RKO (cell line): ENCODE data around the gene JAG2.

Experiments used
- DNase-seq: peaks from one replicate; pipeline ENCODE4 v3.0.0-alpha.2; 2016; ENCODE audit warnings: low spot score

Gene JAG2

DNA sequence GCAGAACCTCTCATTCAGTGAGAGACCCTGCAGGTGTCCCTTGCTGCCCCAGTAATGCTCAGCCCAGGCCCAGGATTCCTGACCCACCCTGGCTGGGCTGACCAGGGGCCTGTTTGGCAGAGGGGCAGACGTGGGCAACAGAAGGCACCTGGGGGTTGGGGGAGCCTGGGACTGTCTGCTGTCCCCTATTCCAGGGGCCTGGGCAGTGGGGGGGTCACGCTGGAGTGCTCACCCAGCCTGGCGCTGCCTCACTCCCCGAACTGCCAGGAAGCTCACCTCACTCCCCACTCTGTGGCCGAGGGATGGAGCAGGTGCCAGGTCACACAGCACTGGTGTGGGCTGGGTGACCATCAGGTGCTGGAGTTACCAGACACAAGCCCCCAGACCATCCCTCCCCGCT lies 35.1 kb upstream of the JAG2 start:
- DNase-seq = no peak

DNA sequence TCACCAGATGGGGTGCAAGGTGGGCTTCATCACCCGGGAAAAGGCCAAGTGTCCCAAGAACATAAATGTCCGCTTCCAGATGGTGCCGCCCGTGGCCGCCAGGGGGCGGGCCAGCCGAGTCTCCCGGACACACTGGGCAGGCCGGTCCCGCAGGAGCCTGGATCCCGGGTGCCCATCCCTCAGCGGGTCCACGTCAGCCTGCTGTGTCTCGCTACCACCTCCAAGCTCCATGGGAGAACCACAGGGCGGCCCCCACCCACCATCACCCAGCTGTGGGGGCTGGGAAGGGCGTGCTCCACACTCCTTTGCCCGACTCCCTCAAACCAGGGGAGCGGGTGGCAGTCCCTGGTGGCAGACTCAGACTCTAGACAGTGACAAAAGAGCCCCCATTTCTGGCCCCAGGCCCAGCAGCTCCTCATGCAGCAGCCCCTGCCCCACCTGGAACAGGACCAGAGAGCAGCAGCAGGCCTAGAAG lies 34.5 kb upstream of the JAG2 start:
- peak; percentile 48 for DNase-seq

DNA sequence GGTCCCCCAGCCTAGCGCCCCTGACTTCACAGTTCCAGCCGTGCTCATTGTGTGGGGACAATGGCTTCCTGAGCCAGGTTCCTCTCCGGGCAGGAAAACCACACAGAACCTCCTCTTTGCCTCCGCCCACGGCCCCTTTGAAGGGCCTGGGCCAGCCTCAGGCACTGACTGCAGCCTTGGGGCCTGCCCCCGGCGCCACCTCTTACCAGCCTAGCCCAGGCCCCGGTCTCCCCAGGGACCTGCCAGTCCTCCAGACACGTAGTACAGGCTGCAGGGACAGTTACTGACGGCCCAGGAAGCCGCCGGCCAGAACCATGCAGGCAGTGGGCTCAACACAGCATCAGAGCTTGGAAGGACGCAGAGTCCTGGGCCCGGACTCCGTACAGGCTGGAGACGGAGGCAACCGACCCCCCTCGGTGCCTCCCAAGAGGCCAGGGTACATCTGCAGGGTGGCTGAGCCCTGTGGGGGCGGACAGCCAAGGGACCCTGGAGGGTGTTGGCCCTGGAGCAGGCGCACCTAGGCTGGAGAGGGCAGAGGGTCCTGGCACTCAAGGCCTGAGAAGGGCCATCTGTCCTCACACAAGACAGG lies 33.4 kb upstream of the JAG2 start:
- no peak for DNase-seq

DNA sequence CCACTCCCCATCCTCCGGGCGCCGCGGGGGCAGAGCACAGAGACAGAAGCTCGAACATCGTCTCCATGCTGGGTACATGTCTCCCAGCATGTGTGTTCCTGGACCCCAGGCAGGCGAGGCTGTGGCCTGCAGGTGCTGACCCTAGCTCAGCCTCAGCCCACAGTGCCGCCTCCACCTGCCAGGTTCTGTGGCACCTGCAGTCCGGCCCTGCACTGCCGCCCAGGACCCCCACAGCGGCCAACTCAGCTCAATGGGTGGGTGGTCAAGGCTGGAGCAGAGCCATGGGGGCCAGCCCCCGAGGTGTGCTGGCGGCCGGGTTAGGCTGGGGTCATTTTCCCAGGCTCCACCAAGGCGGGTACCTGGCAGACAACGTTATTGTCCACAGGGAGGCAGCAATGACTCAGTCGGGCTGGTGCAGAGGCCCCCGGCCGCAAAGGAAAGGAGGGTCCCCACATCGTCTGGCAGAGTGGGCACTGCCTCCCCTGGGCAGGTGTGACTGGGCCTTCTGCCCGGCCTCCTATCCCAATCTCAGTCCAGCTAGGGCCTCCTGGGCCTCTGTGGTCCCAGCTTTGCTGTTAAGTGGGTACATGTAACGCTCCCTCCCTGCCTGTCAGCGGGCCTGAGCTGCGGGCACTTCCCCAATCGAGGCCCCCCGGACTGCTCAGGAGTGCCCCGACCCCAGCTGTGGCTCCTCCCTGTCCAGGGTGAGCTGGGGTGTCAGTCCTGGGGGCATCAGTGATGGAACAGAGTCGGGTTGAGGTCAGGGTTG lies 32.8 kb upstream of the JAG2 start:
- no peak for DNase-seq

DNA sequence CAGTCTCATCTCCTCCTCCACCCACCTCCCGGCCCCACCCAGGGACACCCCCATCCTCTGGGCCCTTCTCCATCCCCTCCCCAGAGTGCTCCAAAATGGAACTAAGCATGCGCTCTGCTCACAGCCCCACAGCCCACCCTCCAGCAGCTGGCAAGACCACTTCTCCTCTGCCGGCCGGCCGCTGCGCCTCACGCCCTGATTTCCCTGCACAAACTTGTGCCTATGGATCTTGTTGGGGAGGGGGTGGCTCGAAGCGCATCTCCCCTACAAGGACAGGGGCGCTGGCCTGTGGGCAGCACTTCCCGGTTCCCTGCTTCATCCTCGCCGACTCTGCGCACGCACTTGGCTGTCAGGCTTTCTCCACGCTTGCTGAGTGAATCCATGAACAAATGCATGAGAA lies 32.1 kb upstream of the JAG2 start:
- DNase-seq = no peak

DNA sequence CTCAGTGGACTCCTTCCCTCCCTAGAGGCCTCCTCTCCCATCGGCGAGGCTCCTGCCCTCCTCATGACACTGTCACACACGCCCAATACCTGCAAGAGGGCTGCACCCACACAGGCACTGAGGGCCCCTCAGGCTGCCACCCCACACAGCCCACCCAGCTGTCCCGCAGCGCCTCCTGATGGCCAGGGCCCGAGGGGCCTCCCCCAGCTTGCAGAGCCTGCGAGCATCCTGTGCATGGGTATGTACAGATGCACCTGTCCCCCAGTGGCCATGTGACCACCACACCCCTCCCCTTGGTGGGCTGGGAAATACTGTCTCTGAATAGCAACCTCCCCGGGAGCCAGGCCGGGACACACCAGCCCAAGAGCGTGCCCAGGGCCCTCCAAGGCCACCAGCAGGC lies 31.5 kb upstream of the JAG2 start:
- no peak for DNase-seq

DNA sequence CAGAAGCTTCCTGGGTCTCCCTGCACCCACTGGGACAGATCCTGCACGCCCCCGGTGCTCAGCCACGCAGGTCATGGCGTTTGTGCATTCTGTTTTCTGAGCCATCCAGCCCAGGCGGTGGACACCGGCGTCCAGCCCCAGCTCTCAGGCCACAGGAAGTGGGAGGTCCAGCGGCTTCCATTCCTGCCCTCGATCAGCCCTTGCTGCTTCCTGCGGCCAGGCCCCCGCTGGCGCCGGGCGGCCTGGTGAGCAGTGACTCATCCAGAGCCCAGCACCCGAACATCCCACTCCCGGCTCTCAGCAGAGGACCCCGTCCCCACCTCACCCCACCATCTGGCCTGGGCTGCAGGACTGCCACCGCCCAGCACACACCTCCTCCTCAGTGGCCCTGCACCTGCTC lies 30.5 kb upstream of the JAG2 start:
- DNase-seq = peak; percentile 24

DNA sequence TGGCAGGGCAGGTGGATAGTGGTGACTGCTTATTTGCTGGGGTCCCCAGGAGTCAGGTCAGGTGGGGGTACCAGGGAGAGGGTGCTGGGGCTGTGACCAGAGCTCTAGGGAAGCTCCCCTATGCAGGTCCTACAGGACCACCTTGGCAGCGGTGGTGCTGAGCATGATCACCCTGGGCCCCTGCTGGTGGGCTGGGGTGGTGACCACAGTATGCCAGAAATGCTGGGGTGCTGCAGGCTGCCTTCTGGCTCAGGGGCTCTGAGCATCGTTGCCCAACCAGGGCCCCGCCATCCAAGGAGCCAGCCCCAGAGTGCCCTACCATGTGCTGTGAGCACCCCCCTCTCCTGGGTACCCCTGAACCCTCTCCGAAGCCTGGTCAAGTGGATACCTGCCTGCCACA lies 30.0 kb upstream of the JAG2 start:
- no peak for DNase-seq

DNA sequence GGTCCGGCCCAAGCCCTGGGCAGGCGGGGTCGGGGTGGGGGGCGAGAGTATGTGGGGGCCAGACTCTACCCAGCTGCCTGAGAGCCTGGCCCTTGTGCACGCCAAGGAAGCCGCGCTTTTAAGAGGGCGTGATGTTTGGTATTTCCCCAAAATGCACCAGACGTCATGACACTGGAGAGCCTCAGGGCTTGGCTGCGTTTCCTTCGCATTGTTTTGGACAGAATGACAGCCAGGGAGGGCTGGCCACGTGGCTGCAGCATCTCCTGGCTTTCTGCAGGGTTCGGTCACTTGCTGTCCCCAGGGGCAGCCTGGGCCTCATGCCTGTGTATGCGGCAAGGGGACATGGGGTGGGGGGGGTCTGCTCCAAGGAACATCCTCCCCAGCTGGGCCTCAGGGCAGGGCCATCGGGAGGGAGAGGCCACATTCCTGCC lies 28.6 kb upstream of the JAG2 start:
- no peak for DNase-seq

DNA sequence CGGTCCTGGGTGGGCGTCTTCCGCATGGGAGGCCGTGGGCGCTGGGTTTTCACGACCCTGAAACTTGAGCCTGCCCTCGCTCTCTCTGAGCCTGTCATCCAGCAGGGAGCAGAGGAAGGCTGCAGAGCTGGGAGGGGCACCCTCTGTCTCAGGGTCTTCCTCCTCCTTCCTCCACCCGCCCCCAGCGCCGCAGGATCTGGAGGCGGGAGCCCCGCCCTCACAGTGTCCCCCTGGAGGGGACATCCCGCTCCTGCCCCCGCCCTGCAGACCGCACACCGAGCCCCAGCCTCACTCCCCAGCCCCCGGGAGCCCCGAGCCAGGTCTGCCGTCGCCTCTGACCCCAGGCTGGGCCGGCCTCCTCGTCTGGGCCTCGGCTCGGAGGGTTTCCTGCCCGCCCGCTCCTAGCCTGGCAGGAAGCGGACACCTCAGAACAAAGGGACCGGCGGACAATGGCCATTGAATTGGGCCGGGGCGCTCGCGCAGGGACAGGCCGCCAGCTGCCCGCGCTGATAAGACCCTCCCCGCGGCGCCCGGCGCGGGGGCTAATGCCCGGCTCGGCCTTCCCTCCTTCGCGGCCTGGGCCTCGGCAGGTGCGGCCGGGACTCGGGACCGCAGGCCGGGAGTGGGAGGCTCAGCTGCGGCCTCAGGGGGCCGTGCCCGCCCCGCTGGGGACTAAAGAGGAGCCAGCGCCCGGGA lies 27.8 kb upstream of the JAG2 start:
- DNase-seq = no peak

DNA sequence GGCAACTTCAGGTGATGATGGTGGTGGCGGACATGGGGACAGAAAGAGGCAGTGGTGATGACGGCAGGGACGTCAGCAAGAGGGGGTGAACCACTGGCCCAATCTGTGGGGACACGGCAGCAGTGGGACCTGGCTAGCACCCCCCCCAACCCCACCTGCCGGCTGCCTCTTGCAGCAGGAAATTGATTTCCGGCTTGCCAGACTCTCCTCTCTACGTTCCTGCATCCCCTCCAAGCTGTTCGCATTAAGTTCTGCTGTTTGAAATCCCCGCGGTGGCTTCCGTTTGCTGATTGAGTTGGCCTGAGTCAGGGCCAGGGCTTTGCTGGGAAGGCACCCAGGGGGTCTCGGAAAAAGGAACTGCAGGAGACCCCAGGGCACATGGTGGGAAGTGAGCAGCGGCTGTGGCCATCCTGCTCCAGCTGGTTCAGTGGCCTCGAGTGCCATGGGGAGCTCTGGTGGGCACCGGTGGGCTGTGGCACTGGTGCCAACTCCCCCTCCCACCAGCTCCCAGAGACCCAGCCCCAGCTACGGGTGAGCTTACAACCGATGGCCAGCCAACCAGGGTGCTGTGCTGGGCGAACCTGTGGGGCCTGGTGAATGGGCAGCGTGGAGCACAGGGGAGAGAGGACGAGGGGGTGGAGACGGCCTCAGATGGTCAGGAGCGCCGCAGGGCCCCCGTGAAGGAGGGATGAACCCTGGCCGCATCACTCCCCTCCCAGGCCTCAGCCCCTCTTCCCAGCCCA lies 27.1 kb upstream of the JAG2 start:
- no peak for DNase-seq

DNA sequence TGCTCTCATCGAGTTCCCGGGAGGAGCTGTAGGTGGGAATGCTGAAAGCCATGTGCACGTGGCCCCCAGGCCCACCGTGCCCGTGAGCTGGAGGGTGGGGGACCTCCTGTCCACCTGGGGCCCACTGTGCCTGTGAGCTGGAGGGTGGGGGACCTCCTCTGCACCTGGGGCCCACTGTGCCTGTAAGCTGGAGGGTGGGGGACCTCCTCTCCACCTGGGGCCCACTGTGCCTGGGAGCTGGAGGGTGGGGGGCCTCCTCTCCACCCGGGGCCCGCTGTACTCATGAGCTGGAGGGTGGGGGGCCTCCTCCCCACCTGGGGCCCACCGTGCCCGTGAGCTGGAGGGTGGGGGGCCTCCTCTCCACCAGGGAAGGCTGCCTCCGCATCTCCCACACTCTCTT lies 26.5 kb upstream of the JAG2 start:
- DNase-seq = no peak

DNA sequence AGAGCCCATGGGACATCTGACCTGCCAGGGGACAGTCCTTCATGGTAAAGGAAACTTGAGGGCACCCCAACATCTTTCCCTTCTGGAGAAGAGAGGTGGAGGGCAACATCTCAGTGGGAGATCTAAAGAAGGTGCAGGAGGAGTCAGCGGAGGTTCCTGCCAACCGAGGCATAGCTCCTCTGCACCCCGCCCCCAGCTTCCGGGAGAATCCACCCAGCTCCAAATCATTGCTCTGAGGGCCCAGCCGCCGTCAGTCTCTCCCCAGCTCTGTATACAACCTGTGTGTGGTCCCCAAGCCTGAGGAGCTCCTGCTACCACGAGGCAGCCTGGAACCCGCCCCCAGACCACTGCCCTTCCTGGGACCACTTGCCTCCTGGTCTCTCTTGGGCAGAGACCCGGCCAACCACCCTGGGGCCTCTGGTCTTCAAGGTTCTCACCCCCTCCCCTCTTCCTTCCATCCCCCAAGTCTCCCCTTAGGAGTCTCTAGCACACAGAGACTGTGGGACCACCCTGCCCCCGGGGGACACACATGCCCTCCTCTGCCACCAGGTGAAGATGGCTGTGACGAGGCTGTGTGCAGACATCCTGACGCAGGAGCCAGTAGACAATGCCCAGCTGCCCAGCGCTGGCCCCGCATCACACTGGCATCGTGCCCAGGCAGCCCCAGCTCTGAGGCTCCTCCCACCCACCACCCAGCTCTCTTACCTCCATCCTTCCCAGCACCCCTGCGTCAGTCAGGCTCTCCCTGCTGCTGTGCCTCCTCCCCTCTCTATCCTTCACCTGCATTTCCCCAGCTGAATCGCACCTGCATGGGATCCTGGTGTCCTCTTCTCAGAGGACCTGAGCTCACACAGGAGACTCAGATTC lies 25.6 kb upstream of the JAG2 start:
- no peak for DNase-seq

DNA sequence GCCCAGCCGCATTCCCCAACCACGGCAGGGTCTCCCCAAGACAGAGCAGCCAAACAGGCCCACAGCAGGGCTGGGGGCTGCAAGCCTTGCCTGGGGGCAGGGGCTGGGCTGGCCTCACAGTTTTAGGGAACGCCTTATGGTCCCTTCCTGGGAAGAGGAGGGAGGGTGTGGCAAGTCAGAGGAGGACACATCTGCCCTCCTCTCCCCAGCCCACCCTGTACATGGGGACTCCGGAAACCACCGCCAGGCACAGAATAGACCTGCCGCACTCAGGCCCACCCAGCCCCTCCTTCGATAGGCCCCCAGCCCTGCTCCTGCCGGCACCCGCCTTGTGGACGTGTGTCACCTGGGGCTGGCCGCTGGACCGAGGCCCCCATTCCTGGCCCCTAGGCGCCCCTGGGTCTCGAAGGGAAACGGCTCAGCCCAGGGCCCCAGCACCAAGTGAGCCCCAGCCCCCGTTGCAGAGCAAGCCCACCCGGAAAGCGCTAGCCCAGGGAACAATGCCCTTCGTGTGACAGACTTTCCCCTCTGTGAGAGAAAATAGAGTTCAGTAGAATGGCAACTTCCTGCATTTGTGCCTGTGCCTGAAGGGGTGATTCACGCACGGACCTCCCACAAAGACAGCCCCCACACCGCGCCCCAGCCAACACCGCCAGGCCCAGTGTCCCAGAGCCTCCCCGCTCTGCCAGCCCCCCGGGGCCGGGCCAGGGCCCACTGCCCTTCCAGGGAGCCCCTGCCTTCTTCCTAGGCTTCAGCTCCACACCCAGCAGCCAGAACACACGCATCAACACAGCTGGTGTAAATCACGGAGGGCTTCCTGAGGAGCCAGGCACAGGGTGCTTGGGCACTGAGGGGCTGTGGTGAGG lies 24.5 kb upstream of the JAG2 start:
- DNase-seq = no peak

DNA sequence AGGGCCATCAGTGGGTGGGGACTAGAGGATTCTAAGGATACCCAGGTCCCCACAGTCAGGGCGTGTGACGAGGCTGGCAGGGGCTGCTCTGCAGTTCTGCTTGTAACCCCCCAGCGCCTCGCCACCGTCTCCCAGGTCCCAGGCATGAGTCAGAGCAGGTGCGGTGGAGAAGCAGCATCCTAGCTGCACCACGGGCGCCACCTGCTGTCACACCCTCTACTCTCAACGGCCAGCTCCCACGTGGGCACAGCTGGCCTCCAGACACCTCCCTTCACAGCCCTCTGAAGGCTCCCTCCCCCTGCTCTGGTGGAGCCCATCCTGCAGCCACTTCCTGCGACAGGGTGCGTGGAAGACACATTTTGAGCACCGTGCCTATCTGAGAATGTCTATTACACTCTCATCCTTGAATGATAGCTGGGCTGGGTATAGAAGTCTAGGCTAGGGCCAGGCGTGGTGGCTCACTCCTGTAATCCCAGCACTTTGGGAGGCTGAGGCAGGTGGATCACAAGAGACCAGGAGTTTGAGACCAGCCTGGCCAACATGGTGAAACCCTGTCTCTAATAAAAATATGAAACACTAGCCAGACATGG lies 19.5 kb upstream of the JAG2 start:
- no peak for DNase-seq

DNA sequence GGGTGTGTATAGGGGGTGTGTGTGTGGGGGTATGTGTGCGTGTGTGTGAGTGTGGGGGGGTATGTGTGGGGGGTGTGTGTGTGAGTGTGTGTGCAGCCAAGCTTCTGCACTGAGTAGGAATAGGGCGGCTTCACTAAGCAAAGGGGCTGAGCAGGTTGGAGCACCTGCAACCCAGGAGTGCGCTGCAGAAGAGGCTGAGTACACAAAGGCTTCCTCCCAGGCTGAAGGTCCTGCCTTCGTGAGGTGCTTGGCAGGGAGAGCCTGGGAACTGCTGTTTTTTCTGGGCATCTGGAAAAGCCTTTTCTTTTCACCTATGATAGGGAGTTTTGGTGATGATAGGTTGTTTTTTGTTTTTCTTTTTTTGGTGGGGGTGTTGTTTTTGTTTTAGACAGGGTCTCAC lies 18.5 kb upstream of the JAG2 start:
- DNase-seq = no peak

DNA sequence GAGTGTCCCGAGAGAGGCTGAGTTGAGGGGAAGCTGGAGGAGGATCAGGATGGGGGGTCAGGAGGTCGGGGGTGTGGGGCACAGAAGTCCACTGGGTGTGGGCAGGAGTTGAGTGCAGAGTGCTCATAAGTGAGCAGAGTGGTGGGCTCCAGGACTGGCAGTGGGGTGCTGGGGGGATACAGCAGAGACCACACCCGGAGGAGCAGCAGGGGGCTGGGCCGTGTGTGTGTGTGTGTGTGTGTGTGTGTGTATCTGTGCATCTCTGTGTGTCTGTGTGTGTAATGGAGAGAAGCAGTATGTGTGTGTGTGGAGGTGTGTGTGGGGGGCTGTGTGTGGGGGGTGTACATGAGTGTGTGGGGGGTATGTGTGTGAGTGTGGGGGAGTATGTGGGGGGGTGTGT lies 17.4 kb upstream of the JAG2 start:
- no peak for DNase-seq

DNA sequence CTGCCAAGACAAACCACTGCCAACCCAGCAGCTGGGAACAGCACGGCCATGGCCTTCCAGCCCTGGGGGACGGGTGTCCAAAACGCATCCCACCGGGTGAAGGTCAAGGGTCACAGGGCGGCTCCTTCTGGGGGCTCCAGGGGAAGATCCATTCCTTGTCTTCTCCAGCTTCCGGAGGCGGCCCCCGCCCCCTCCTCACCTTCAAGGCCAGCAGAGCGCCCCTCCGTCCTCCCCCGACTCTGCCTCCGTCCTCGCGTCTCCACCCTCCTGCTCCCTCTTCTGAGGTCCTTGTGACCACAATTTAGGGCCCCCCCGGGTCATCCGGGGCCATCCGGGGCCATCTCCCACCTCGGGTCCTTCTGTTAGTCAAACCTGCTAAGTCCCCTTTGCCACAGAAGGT lies 16.4 kb upstream of the JAG2 start:
- DNase-seq = no peak

DNA sequence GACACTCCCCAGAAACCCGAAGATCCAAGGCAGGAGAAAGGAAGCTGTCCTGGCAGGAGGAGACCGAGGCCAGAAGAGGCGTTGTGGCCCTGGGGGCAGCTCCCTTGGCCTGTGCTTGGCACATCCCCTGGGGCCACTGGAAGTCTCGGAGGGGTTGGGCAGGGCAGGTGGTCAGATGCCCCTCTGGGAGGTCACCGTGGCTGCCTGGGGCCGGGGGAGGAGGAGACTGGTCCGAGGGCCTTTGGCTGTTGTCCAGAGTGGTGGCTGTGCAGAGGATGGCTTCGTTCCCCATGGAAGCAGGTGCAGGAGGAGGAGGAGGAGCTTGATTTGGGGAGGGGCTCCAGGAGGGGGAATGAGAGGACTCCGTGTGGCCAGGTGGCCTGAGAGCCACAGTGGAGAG lies 15.9 kb upstream of the JAG2 start:
- DNase-seq = no peak

DNA sequence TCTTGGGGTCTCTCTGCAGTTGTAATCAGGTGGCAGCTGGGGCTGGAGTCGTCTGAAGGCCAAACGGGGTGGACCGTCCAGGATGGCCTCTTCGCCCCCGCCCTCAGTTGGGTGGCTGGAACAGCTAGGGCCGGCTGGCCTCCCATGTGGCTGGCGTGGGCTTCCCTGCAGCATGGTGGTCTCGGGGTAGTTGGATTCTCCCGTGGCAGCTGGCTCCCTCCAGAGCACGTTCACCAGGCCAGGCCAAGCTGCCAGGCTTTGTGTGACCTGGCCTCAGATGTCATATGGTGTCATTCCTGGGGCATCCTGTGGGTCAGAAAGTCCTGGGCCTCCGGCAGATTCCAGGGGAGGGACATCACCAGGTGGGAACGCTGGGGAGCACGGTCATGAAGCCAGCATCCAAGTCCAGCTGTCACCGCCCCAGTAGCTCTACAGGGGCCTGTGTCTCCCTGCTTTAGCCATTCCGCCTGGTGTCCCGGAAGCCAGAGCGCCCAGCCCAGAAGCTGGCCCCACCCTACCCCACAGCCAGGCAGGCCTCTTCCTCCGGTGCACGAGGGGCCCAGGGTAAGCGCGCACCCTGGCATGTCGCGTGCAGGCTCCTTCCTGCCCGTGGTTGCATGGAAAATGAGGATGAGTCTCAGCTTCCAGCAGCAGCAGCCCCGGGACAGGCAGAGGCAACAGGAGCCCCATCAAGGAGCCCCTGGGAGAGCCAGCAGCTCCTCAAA lies 13.9 kb upstream of the JAG2 start:
- DNase-seq = no peak
